Measurements from ENCODE around the gene IGF1R. TPM values are rescaled to one million over a fixed set of nuclear protein-coding genes. Genes with fewer than 3 reads are reported as not detected.

IGF1R gene
- total RNA-seq, 2 donors from 2014 or later = 115 to 119 TPM

DNA sequence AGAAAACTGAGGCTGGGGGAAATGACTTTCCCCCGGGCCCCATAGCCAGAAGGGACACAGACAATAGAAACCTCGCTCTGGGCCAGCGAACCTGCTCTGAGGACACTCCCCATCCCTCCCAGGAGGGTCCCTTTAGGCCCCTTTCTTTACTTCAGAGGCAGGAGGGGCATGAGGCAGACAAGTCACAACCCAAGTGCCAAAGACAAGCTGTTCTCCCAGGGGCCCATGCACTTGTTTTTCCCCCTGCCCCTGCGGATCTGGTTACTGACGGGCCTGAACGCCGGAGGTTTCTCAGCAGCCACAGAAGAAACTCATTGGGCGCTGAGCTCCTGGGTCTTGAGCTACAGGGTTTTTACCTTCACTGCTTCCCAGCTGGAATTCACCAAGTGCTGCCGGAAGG lies 349.4 kb downstream of the IGF1R start:
- Histone ChIP-seq H3K27ac (ENCODE audit: low read depth, low read length) (no peak overlapping the region), H3K9ac (ENCODE audit: extremely low read depth, low read length, poor library complexity, severe bottlenecking) (no peak overlapping the region), H3K36me3 (ENCODE audit: control insufficient read depth, insufficient read depth, low read length) (no peaks in the 10 kb centered on the region), H3K4me3 (ENCODE audit: low read length) (no peak overlapping the region), H3K9me3 (ENCODE audit: control insufficient read depth, low read length) (peaks cover 6% of the 10 kb centered on the region), H3K4me1 (ENCODE audit: control insufficient read depth, insufficient read depth, low read length) (no peaks in the 10 kb centered on the region), H3K27me3 (ENCODE audit: control insufficient read depth, insufficient read depth, low read length, poor library complexity, severe bottlenecking) (no peaks in the 10 kb centered on the region)
- TF ChIP-seq, protein P1, sequence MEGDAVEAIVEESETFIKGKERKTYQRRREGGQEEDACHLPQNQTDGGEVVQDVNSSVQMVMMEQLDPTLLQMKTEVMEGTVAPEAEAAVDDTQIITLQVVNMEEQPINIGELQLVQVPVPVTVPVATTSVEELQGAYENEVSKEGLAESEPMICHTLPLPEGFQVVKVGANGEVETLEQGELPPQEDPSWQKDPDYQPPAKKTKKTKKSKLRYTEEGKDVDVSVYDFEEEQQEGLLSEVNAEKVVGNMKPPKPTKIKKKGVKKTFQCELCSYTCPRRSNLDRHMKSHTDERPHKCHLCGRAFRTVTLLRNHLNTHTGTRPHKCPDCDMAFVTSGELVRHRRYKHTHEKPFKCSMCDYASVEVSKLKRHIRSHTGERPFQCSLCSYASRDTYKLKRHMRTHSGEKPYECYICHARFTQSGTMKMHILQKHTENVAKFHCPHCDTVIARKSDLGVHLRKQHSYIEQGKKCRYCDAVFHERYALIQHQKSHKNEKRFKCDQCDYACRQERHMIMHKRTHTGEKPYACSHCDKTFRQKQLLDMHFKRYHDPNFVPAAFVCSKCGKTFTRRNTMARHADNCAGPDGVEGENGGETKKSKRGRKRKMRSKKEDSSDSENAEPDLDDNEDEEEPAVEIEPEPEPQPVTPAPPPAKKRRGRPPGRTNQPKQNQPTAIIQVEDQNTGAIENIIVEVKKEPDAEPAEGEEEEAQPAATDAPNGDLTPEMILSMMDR (conservative IDR thresholded peaks at IDR 0.05) = no peak
- Mint-ChIP-seq H3K4me3 (no peak overlapping the region), H3K27ac (no peak overlapping the region), H3K36me3 (ENCODE audit: low read depth) (no peaks in the 10 kb centered on the region), H3K4me1 (no peaks in the 10 kb centered on the region), H3K27me3 (ENCODE audit: insufficient read depth) (no peaks in the 10 kb centered on the region), H3K9me3 (peaks cover 8% of the 10 kb centered on the region)
- 73 to 92% methylated on average over 2 to 9 of the region's 9 CpGs for WGBS, 2 experiments (ENCODE audit: insufficient coverage in 1 of 2, insufficient read length in 1 of 2)
- no peak for DNase-seq

DNA sequence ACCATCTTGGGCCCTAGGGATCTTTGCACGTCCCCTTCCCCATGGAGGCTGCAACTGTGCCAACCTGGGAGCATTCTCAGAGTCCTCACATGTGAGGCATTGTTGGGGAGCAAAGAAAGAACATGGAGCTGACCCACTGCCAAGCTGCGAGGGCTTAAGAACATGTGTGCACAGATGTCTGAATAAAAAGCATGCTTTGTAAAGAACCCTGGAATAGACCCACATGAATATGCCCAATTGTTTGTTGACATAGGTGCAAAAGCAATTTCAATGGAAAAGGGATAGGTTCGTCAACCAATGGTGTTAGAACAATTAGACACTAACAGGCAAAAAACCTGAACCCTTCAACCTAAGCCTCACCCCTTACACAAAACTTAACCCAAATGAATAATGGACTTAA lies 349.9 kb downstream of the IGF1R start:
- Mint-ChIP-seq H3K4me1 (no peaks in the 10 kb centered on the region), H3K36me3 (ENCODE audit: low read depth) (no peaks in the 10 kb centered on the region), H3K27ac (no peak overlapping the region), H3K9me3 (peaks cover 8% of the 10 kb centered on the region), H3K27me3 (ENCODE audit: insufficient read depth) (no peaks in the 10 kb centered on the region), H3K4me3 (no peak overlapping the region)
- H3K9ac ChIP-seq (ENCODE audit: extremely low read depth, low read length, poor library complexity, severe bottlenecking) = no peak overlapping the region
- H3K27ac ChIP-seq (ENCODE audit: low read depth, low read length) = no peak overlapping the region
- H3K9me3 ChIP-seq (ENCODE audit: control insufficient read depth, low read length) = peaks cover 6% of the 10 kb centered on the region
- 90 to 92% methylated on average over 2 to 3 of the region's 3 CpGs for WGBS, 2 experiments (ENCODE audit: insufficient coverage in 1 of 2, insufficient read length in 1 of 2)
- H3K4me1 ChIP-seq (ENCODE audit: control insufficient read depth, insufficient read depth, low read length) = no peaks in the 10 kb centered on the region
- DNase-seq = no peak
- H3K27me3 ChIP-seq (ENCODE audit: control insufficient read depth, insufficient read depth, low read length, poor library complexity, severe bottlenecking) = no peaks in the 10 kb centered on the region
- TF ChIP-seq, protein P1 (conservative IDR thresholded peaks at IDR 0.05) = no peak
- no peaks in the 10 kb centered on the region for H3K36me3 ChIP-seq (ENCODE audit: control insufficient read depth, insufficient read depth, low read length)
- no peak overlapping the region for H3K4me3 ChIP-seq (ENCODE audit: low read length)

DNA sequence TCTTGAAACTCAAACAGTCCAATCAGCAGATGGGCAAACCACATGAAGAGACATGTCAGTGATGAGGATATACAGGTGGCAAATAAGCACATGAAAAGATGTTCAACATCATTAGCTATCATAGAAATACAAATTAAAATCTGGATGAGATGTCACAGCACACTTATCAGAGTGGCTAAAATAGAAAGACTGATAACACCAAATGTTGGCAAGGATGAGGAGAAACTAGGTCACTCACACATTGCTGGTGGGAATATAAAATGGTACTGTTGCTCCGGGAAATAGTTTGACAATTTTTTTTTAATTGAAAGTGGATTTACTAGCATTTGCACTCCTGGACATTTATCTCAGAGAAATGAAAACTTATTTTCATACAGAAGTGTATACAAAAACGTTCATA lies 350.9 kb downstream of the IGF1R start:
- no peak overlapping the region for H3K4me3 Mint-ChIP-seq
- peaks cover 8% of the 10 kb centered on the region for H3K9me3 Mint-ChIP-seq
- DNase-seq = no peak
- no peak overlapping the region for H3K27ac Mint-ChIP-seq
- Histone ChIP-seq H3K27ac (ENCODE audit: low read depth, low read length) (no peak overlapping the region), H3K27me3 (ENCODE audit: control insufficient read depth, insufficient read depth, low read length, poor library complexity, severe bottlenecking) (no peaks in the 10 kb centered on the region), H3K36me3 (ENCODE audit: control insufficient read depth, insufficient read depth, low read length) (no peaks in the 10 kb centered on the region), H3K4me1 (ENCODE audit: control insufficient read depth, insufficient read depth, low read length) (no peaks in the 10 kb centered on the region), H3K4me3 (ENCODE audit: low read length) (no peak overlapping the region), H3K9me3 (ENCODE audit: control insufficient read depth, low read length) (peaks cover 6% of the 10 kb centered on the region), H3K9ac (ENCODE audit: extremely low read depth, low read length, poor library complexity, severe bottlenecking) (no peak overlapping the region)
- H3K27me3 Mint-ChIP-seq (ENCODE audit: insufficient read depth) = peaks cover 1% of the 10 kb centered on the region
- H3K4me1 Mint-ChIP-seq = no peaks in the 10 kb centered on the region
- TF ChIP-seq, protein P1 (conservative IDR thresholded peaks at IDR 0.05) = no peak
- no peaks in the 10 kb centered on the region for H3K36me3 Mint-ChIP-seq (ENCODE audit: low read depth)
- 90 to 100% methylated on average over 1 to 2 of the region's 2 CpGs for WGBS, 2 experiments (ENCODE audit: insufficient coverage in 1 of 2, insufficient read length in 1 of 2)
